ENCODE results near the gene SLC38A9.

The SLC38A9 gene

GRCh38 chr5:55715519-55716078 is 3.5 kb upstream of the SLC38A9 start:
- Histone ChIP-seq H3K27ac (ENCODE audit: low read length) (no peak overlapping the region), H3K36me3 (replicated peaks; ENCODE audit: insufficient read depth, low read length) (no peaks in the 10 kb centered on the region), H3F3A (ENCODE audit: insufficient read depth, low read length) (no peaks in the 10 kb centered on the region), H3K79me2 (ENCODE audit: low read length) (peaks cover 10% of the 10 kb centered on the region), H3K9me3 (replicated peaks; ENCODE audit: insufficient read depth, low read length) (no peaks in the 10 kb centered on the region), H2AFZ (ENCODE audit: low read length) (no peak overlapping the region), H3K9me2 (replicated peaks; ENCODE audit: insufficient read depth, low read length) (no peaks in the 10 kb centered on the region), H3K27me3 (replicated peaks; ENCODE audit: insufficient read depth, low read length) (no peaks in the 10 kb centered on the region), H4K20me1 (ENCODE audit: insufficient read depth, low read length) (no peaks in the 10 kb centered on the region), H3K4me1 (ENCODE audit: low read length) (0 out of 2 replicates have a peak, but pooled peaks cover 2% of the 10 kb centered on the region), H3K4me3 (ENCODE audit: low read length) (no peak overlapping the region), H3K9ac (ENCODE audit: low read length) (no peak overlapping the region), H3K4me2 (ENCODE audit: low read depth, low read length) (no peak overlapping the region)
- TF ChIP-seq EZH2 (optimal IDR thresholded peaks at IDR 0.05; ENCODE audit: low read depth, low read length): no peak
- no peak for TF ChIP-seq CTCF (IDR thresholded peaks at IDR 0.05; ENCODE audit: low read length)
- TF ChIP-seq EZH2phosphoT487 (IDR thresholded peaks at IDR 0.05; ENCODE audit: low read length): no peak
- no peak for DNase-seq

GRCh38 chr5:55714749-55715148 is 2.6 kb upstream of the SLC38A9 start:
- Histone ChIP-seq H3K9ac (ENCODE audit: low read length) (no peak overlapping the region), H3K27me3 (replicated peaks; ENCODE audit: insufficient read depth, low read length) (no peaks in the 10 kb centered on the region), H3K9me3 (replicated peaks; ENCODE audit: insufficient read depth, low read length) (no peaks in the 10 kb centered on the region), H4K20me1 (ENCODE audit: insufficient read depth, low read length) (no peaks in the 10 kb centered on the region), H3F3A (ENCODE audit: insufficient read depth, low read length) (no peaks in the 10 kb centered on the region), H3K79me2 (ENCODE audit: low read length) (peaks cover 10% of the 10 kb centered on the region), H3K36me3 (replicated peaks; ENCODE audit: insufficient read depth, low read length) (no peaks in the 10 kb centered on the region), H3K4me1 (ENCODE audit: low read length) (0 out of 2 replicates have a peak, but pooled peaks cover 2% of the 10 kb centered on the region), H2AFZ (ENCODE audit: low read length) (no peak overlapping the region), H3K9me2 (replicated peaks; ENCODE audit: insufficient read depth, low read length) (no peaks in the 10 kb centered on the region), H3K4me2 (ENCODE audit: low read depth, low read length) (no peak overlapping the region), H3K27ac (ENCODE audit: low read length) (no peak overlapping the region), H3K4me3 (ENCODE audit: low read length) (no peak overlapping the region)
- no peak for DNase-seq
- TF ChIP-seq EZH2phosphoT487 (IDR thresholded peaks at IDR 0.05; ENCODE audit: low read length) (no peak), EZH2 (optimal IDR thresholded peaks at IDR 0.05; ENCODE audit: low read depth, low read length) (no peak), CTCF (IDR thresholded peaks at IDR 0.05; ENCODE audit: low read length) (no peak)

- no peaks in the 10 kb centered on the region for H3K9me3 ChIP-seq (replicated peaks; ENCODE audit: insufficient read depth, low read length)
- H3F3A ChIP-seq (ENCODE audit: insufficient read depth, low read length): no peaks in the 10 kb centered on the region
- H2AFZ ChIP-seq (ENCODE audit: low read length): no peak overlapping the region
- TF ChIP-seq EZH2phosphoT487 (IDR thresholded peaks at IDR 0.05; ENCODE audit: low read length) (no peak), EZH2 (optimal IDR thresholded peaks at IDR 0.05; ENCODE audit: low read depth, low read length) (no peak), CTCF (IDR thresholded peaks at IDR 0.05; ENCODE audit: low read length) (no peak)
- H4K20me1 ChIP-seq (ENCODE audit: insufficient read depth, low read length): no peaks in the 10 kb centered on the region
- H3K27ac ChIP-seq (ENCODE audit: low read length): no peak overlapping the region
- 0 out of 2 replicates have a peak, but pooled peaks cover 2% of the 10 kb centered on the region for H3K4me1 ChIP-seq (ENCODE audit: low read length)
- H3K4me2 ChIP-seq (ENCODE audit: low read depth, low read length): no peak overlapping the region
- DNase-seq: no peak
- H3K9me2 ChIP-seq (replicated peaks; ENCODE audit: insufficient read depth, low read length): no peaks in the 10 kb centered on the region
- H3K79me2 ChIP-seq (ENCODE audit: low read length): peaks cover 10% of the 10 kb centered on the region
- no peaks in the 10 kb centered on the region for H3K27me3 ChIP-seq (replicated peaks; ENCODE audit: insufficient read depth, low read length)
- H3K9ac ChIP-seq (ENCODE audit: low read length): no peak overlapping the region
- no peak overlapping the region for H3K4me3 ChIP-seq (ENCODE audit: low read length)
- H3K36me3 ChIP-seq (replicated peaks; ENCODE audit: insufficient read depth, low read length): no peaks in the 10 kb centered on the region
Measured at GRCh38 chr5:55714339-55714738, 2.2 kb upstream of the SLC38A9 start.
